K562 (cell line): Measurements from ENCODE around the gene FRK. TPM values are rescaled to one million over a fixed set of nuclear protein-coding genes. Genes with fewer than 3 reads are reported as not detected.

Experiments
- ATF7 ChIP-seq: fragments of 450-650 bp; IDR thresholded peaks from 2 replicates; pipeline ENCODE4 v1.7.1; 2014; ENCODE audit warnings: mild to moderate bottlenecking, moderate library complexity
- CXXC5 ChIP-seq: fragments of 250-450 bp; sonication (Bioruptor Pico); IDR thresholded peaks from 2 replicates; pipeline ENCODE4 v1.8.0; 2022; ENCODE audit warnings: inconsistent platforms, mild to moderate bottlenecking, moderate library complexity
- ELF4 ChIP-seq: fragments of 450-650 bp; formaldehyde crosslinking; IDR thresholded peaks from 2 replicates; pipeline ENCODE4 v1.4.0; 2022; ENCODE audit warnings: missing genetic modification characterization
- GTF2E2 ChIP-seq: fragments of 200-800 bp; sonication (Bioruptor generic); IDR thresholded peaks from 2 replicates; pipeline ENCODE4 v1.6.1; 2016; ENCODE audit warnings: missing genetic modification characterization, missing compliant biosample characterization
- GTF2F1 ChIP-seq: IDR thresholded peaks from 2 replicates; pipeline ENCODE4 v1.6.1; 2011; ENCODE audit warnings: low read depth, low read length, improper control_type of control experiment
- HDAC2 ChIP-seq: fragments of 450-650 bp; IDR thresholded peaks from 2 replicates; pipeline ENCODE4 v1.6.1; 2016; ENCODE audit warnings: mild to moderate bottlenecking
- HNRNPK ChIP-seq: fragments of 200-400 bp; formaldehyde crosslinking; IDR thresholded peaks from one replicate; pipeline ENCODE4 v1.6.1; 2018; ENCODE audit warnings: mild to moderate bottlenecking, low read depth, low read length; ENCODE audit not compliant: poor library complexity, severe bottlenecking
- KDM5B ChIP-seq: fragments of 200-600 bp; sonication (generic); IDR thresholded peaks from 2 replicates; pipeline ENCODE4 v1.6.1; 2012; ENCODE audit warnings: low read depth, mild to moderate bottlenecking, moderate library complexity, low read length, control low read depth, inconsistent platforms; ENCODE audit not compliant: insufficient replicate concordance
- LEF1 ChIP-seq: fragments of 450-650 bp; IDR thresholded peaks from 2 replicates; pipeline ENCODE4 v1.6.1; 2016; ENCODE audit warnings: mild to moderate bottlenecking
- MAFF ChIP-seq: IDR thresholded peaks from 2 replicates; pipeline ENCODE4 v1.6.1; 2012; ENCODE audit warnings: low read length, improper control_type of control experiment
- MTA3 ChIP-seq: fragments of 450-650 bp; formaldehyde crosslinking; IDR thresholded peaks from 2 replicates; pipeline ENCODE4 v1.6.1; 2017; ENCODE audit warnings: mild to moderate bottlenecking, borderline replicate concordance
- RBM39 ChIP-seq: fragments of 200-400 bp; formaldehyde crosslinking; optimal IDR thresholded peaks from 2 replicates; pipeline ENCODE3; 2018; ENCODE audit warnings: low read depth, low read length
- SRF ChIP-seq, 2 experiments: fragments of 250-450, 450-650 bp in 1 of 2; sonication (Bioruptor Pico) in 1 of 2; sonication (generic) in 1 of 2; formaldehyde crosslinking; IDR thresholded peaks; 2 replicates each; pipeline versions ENCODE4 v1.5.0 to v1.5.1; 2020 to 2022; ENCODE audit warnings: mild to moderate bottlenecking in 1 of 2, missing genetic modification reagents in 1 of 2
- TAF1 ChIP-seq: IDR thresholded peaks from 2 replicates; pipeline ENCODE4 v1.6.1; 2011; ENCODE audit warnings: mild to moderate bottlenecking, low read length, moderate library complexity; ENCODE audit not compliant: insufficient read depth, control insufficient read depth, severe bottlenecking; ENCODE audit errors: extremely low read depth
- TAF7 ChIP-seq: fragments of 450-650 bp; IDR thresholded peaks from 2 replicates; pipeline ENCODE4 v1.6.1; 2016; ENCODE audit warnings: missing genetic modification characterization, missing compliant biosample characterization
- ZFP30 ChIP-seq: fragments of 250-450 bp; sonication (Bioruptor Pico); IDR thresholded peaks from 2 replicates; pipeline ENCODE4 v1.8.0; 2022; ENCODE audit warnings: moderate library complexity, mild to moderate bottlenecking, inconsistent platforms, borderline replicate concordance
- ZFP36 ChIP-seq: fragments of 150-350 bp; IDR thresholded peaks from 2 replicates; pipeline ENCODE4 v1.6.1; 2018; ENCODE audit warnings: low read length, low read depth; ENCODE audit not compliant: partially characterized antibody
- ZNF174 ChIP-seq: fragments of 250-450 bp; sonication (Bioruptor Pico); IDR thresholded peaks from 2 replicates; pipeline ENCODE4 v1.4.0; 2020; ENCODE audit warnings: mild to moderate bottlenecking
- polyA plus RNA-seq, 8 experiments: library from polyadenylated mRNA; depleted of rRNA in 4 of 8; stranded (reverse) in 5 of 8; unstranded in 3 of 8; fragments of >200 nt; fragmentation: Nextera tagmentation in 2 of 8; fragmentation: Illumina TruSeq in 1 of 8; extraction: Ambion mirVana in 2 of 8; extraction: Trizol in 1 of 8; gene quantifications; 2 replicates each; pipeline versions ENCODE4 v1.2.1 to v1.2.3, GENCODE V29; 2011 to 2014; ENCODE audit warnings: inconsistent platforms in 1 of 8, missing spikeins in 1 of 8
- total RNA-seq, 7 experiments: library from RNA; depleted of rRNA in 6 of 7; stranded (reverse); fragments of >200 nt in 6 of 7; fragmentation: Illumina TruSeq in 2 of 7; extraction: Trizol in 2 of 7; gene quantifications; 2 replicates each; pipeline versions ENCODE4 v1.2.1 to v1.2.3, GENCODE V29; 2011 to 2021; ENCODE audit warnings: low replicate concordance in 1 of 7
- TF ChIP-seq, protein P1 (sequence below): IDR thresholded peaks from 2 replicates; pipeline ENCODE4 v1.6.1; 2012; ENCODE audit warnings: low read depth, low read length, improper control_type of control experiment, borderline replicate concordance
- TF ChIP-seq, protein P2 (sequence below): sonication (generic); formaldehyde crosslinking; IDR thresholded peaks from 2 replicates; pipeline ENCODE4 v1.5.0; 2020; ENCODE audit warnings: missing genetic modification reagents
- TF ChIP-seq, protein P3 (sequence below): fragments of 200-800 bp; sonication (Bioruptor generic); IDR thresholded peaks from 2 replicates; pipeline ENCODE4 v1.6.1; 2017; ENCODE audit warnings: missing genetic modification characterization, missing compliant biosample characterization
- TF ChIP-seq, protein P4 (sequence below): fragments of 250-450 bp; sonication (Bioruptor Pico); IDR thresholded peaks from 2 replicates; pipeline ENCODE4 v1.5.0; 2022; ENCODE audit warnings: mild to moderate bottlenecking

FRK gene
- total and polyA plus RNA-seq, 9 of the 15 experiments (the other 6 are each of a cell fraction or from before 2014, with no cell fraction given): 0.01 to 0.29 (median 0.09) TPM

DNA sequence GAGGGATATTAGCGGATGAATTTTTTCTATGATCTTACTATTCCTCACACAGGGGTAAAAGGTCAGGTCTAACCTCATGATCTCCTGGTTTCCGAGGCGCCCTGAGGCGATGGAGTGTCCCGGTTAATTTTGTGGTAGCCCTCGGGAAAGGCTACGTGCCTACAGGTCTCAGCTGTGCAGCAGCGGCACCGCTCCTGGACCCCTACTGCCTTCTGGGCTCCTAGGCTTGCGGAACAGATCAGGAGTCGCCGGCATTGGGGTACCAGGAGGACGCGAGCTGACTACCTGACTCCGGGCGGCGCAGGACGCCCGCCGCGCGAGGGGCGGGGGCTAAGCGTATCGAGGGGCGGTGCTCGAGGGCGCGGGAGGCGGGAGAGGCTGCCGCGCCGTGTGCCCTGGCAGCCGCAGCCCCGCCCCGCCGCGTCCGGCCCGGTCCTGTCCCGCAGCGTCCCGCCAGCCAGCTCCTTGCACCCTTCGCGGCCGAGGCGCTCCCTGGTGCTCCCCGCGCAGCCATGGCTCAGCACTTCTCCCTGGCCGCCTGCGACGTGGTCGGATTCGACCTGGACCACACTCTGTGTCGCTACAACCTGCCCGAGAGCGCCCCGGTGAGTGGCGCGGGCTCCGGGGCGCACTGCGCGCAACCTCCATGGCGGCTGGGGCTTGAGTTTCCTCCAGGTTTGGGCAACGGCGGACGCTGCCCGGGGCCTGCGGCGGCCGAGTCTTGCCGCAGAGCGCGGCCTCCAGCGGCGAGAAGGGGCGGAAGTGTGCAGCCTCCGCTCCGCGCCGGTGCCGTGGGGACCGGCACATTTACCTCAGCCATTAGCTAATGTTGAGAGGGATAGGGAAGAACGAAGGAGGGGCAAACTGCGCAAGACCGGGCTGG lies 40.0 kb upstream of the FRK start, which contains the start of gene NT5DC1 (continued):
- TF ChIP-seq ZFP30 (no peak), KDM5B (peak; percentile 88), HNRNPK (no peak), GTF2E2 (peak; percentile 26; the same call in 1 of the 2 replicates), TAF1 (peak; percentile 42), ATF7 (peak; percentile 69; the same call in 1 of the 2 replicates), LEF1 (no peak), CXXC5 (peak; percentile 88), RBM39 (no peak), SRF (CRISPR knock-in tag; IDR thresholded peaks at IDR 0.05) (peak in 1 of 2 experiments; percentile 79; a peak in 1 of 4 replicates), ELF4 (CRISPR knock-in tag) (no peak), GTF2F1 (no peak), HDAC2 (no peak), ZFP36 (no peak), MTA3 (peak; percentile 92; the same call in 1 of the 2 replicates), ZNF174 (no peak), TAF7 (tag) (0 out of 2 replicates have a peak, but pooled peaks have one; percentile 34), MAFF (no peak)
- TF ChIP-seq, protein P1, sequence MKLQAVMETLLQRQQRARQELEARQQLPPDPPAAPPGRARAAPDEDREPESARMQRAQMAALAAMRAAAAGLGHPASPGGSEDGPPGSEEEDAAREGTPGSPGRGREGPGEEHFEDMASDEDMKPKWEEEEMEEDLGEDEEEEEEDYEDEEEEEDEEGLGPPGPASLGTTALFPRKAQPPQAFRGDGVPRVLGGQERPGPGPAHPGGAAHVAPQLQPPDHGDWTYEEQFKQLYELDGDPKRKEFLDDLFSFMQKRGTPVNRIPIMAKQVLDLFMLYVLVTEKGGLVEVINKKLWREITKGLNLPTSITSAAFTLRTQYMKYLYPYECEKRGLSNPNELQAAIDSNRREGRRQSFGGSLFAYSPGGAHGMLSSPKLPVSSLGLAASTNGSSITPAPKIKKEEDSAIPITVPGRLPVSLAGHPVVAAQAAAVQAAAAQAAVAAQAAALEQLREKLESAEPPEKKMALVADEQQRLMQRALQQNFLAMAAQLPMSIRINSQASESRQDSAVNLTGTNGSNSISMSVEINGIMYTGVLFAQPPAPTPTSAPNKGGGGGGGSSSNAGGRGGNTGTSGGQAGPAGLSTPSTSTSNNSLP: no peak
- TF ChIP-seq, protein P2, sequence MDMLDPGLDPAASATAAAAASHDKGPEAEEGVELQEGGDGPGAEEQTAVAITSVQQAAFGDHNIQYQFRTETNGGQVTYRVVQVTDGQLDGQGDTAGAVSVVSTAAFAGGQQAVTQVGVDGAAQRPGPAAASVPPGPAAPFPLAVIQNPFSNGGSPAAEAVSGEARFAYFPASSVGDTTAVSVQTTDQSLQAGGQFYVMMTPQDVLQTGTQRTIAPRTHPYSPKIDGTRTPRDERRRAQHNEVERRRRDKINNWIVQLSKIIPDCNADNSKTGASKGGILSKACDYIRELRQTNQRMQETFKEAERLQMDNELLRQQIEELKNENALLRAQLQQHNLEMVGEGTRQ (CRISPR knock-in tag): no peak
- TF ChIP-seq, protein P3, sequence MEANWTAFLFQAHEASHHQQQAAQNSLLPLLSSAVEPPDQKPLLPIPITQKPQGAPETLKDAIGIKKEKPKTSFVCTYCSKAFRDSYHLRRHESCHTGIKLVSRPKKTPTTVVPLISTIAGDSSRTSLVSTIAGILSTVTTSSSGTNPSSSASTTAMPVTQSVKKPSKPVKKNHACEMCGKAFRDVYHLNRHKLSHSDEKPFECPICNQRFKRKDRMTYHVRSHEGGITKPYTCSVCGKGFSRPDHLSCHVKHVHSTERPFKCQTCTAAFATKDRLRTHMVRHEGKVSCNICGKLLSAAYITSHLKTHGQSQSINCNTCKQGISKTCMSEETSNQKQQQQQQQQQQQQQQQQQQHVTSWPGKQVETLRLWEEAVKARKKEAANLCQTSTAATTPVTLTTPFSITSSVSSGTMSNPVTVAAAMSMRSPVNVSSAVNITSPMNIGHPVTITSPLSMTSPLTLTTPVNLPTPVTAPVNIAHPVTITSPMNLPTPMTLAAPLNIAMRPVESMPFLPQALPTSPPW (CRISPR knock-in tag): peak; percentile 87
- TF ChIP-seq, protein P4, sequence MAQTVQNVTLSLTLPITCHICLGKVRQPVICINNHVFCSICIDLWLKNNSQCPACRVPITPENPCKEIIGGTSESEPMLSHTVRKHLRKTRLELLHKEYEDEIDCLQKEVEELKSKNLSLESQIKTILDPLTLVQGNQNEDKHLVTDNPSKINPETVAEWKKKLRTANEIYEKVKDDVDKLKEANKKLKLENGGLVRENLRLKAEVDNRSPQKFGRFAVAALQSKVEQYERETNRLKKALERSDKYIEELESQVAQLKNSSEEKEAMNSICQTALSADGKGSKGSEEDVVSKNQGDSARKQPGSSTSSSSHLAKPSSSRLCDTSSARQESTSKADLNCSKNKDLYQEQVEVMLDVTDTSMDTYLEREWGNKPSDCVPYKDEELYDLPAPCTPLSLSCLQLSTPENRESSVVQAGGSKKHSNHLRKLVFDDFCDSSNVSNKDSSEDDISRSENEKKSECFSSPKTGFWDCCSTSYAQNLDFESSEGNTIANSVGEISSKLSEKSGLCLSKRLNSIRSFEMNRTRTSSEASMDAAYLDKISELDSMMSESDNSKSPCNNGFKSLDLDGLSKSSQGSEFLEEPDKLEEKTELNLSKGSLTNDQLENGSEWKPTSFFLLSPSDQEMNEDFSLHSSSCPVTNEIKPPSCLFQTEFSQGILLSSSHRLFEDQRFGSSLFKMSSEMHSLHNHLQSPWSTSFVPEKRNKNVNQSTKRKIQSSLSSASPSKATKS (CRISPR knock-in tag): no peak
